Glutamatergic neuron (in vitro differentiated cells): ENCODE results near the gene FNDC11. TPM values are rescaled to one million over a fixed set of nuclear protein-coding genes. Genes with fewer than 3 reads are reported as not detected.

Source experiments
- DNase-seq: peaks from one replicate; pipeline ENCODE4 v3.0.0; 2022
- H3K27ac Mint-ChIP-seq: one replicate; pipeline ENCODE4 v1.8.0; 2020; ENCODE audit warnings: mild to moderate bottlenecking, mixed read lengths, inconsistent platforms; ENCODE audit not compliant: unreplicated experiment
- H3K27me3 Mint-ChIP-seq: one replicate; pipeline ENCODE4 v1.8.0; 2020; ENCODE audit warnings: mild to moderate bottlenecking, moderate library complexity, mixed read lengths, inconsistent platforms; ENCODE audit not compliant: unreplicated experiment
- H3K36me3 Mint-ChIP-seq: one replicate; pipeline ENCODE4 v1.8.0; 2020; ENCODE audit warnings: mild to moderate bottlenecking, mixed read lengths, inconsistent platforms; ENCODE audit not compliant: unreplicated experiment
- H3K4me1 Mint-ChIP-seq: one replicate; pipeline ENCODE4 v1.8.0; 2020; ENCODE audit warnings: mild to moderate bottlenecking, low read depth, mixed read lengths, inconsistent platforms; ENCODE audit not compliant: unreplicated experiment
- H3K4me3 Mint-ChIP-seq: one replicate; pipeline ENCODE4 v1.8.0; 2020; ENCODE audit warnings: mild to moderate bottlenecking, mixed read lengths, inconsistent platforms; ENCODE audit not compliant: unreplicated experiment
- H3K9me3 Mint-ChIP-seq: one replicate; pipeline ENCODE4 v1.8.0; 2020; ENCODE audit warnings: mild to moderate bottlenecking, moderate library complexity, mixed read lengths, inconsistent platforms; ENCODE audit not compliant: unreplicated experiment
- CTCF ChIP-seq: fragments of 200-600 bp; sonication (generic); IDR thresholded peaks from one replicate; pipeline ENCODE4 v1.5.0; 2021; ENCODE audit not compliant: partially characterized antibody, unreplicated experiment
- total RNA-seq: library from RNA; stranded (reverse); fragmentation: NEBNext Ultra II Directional; extraction: Animal tissue kit (Norgen Biotek cat#: 25700); gene quantifications from one replicate; pipeline ENCODE4 v1.2.1, GENCODE V29; 2021; ENCODE audit not compliant: unreplicated experiment

FNDC11 gene
- total RNA-seq, 1 donor from 2014 or later, result 9.3 TPM

GRCh38 chr20:63589261-63590217 lies 35.6 kb downstream of the FNDC11 start:
- H3K27ac Mint-ChIP-seq, result no peak overlapping the region
- peaks cover 2% of the 10 kb centered on the region for H3K9me3 Mint-ChIP-seq
- H3K4me3 Mint-ChIP-seq, result no peak overlapping the region
- no peak for DNase-seq
- TF ChIP-seq CTCF, result no peak
- H3K27me3 Mint-ChIP-seq, result peaks cover 4% of the 10 kb centered on the region
- no peaks in the 10 kb centered on the region for H3K36me3 Mint-ChIP-seq
- peaks cover 5% of the 10 kb centered on the region for H3K4me1 Mint-ChIP-seq

GRCh38 chr20:63590218-63591146 lies 36.5 kb downstream of the FNDC11 start:
- no peak for TF ChIP-seq CTCF
- H3K9me3 Mint-ChIP-seq, result peaks cover 2% of the 10 kb centered on the region
- H3K36me3 Mint-ChIP-seq, result no peaks in the 10 kb centered on the region
- no peak for DNase-seq
- H3K4me3 Mint-ChIP-seq, result no peak overlapping the region
- H3K27ac Mint-ChIP-seq, result no peak overlapping the region
- H3K27me3 Mint-ChIP-seq, result peaks cover 4% of the 10 kb centered on the region
- H3K4me1 Mint-ChIP-seq, result peaks cover 5% of the 10 kb centered on the region

DNA sequence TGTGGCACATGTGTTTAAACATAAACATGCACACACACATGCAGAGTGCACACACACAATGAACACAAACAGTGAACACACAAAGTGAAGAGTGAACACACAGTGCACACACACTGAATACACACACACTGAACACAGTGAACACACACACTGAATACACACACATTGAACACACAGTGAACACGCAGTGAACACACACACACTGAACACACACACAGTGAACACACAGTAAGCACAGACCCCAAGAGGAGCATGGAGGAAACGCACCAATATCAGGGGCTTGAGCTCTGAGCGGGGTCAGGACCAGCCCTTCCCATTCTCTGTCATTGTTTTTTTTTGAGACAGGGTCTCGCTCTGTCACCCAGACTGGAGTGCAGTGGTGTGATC lies 37.2 kb downstream of the FNDC11 start:
- TF ChIP-seq CTCF, result no peak
- H3K27ac Mint-ChIP-seq, result no peak overlapping the region
- no peak for DNase-seq
- H3K9me3 Mint-ChIP-seq, result peaks cover 2% of the 10 kb centered on the region
- H3K36me3 Mint-ChIP-seq, result no peaks in the 10 kb centered on the region
- H3K27me3 Mint-ChIP-seq, result peaks cover 2% of the 10 kb centered on the region
- H3K4me1 Mint-ChIP-seq, result peaks cover 5% of the 10 kb centered on the region
- H3K4me3 Mint-ChIP-seq, result no peak overlapping the region

DNA sequence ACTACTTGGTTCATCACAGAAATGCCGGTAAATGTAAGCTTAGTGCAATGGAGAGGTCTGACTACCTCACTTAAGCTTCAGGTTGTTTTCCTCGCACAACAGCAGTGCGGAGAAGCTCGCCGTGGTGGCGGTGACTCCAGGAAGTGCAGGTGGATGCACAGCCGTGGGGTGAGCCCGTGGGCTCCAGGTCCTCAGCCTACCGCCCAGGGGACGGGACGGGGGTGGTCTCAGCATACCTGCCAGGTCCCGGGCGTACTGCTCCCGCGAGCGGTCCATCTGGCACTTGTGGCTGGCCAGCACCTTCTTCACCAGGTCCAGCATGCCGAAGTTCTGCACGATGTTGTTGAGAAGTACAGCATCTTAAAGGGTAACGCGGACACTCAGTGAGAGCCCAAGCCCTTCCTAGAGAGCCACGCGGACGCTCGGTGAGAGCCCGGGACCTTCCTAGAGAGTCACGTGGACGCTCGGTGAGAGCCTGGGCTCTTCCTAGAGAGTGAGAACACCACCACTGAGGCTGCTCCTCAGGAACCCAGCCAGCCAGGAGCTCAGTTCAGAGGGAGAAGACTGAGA lies 37.9 kb downstream of the FNDC11 start:
- DNase-seq, result no peak
- H3K27ac Mint-ChIP-seq, result no peak overlapping the region
- H3K27me3 Mint-ChIP-seq, result peaks cover 2% of the 10 kb centered on the region
- H3K36me3 Mint-ChIP-seq, result no peaks in the 10 kb centered on the region
- H3K4me3 Mint-ChIP-seq, result no peak overlapping the region
- no peak for TF ChIP-seq CTCF
- peaks cover 5% of the 10 kb centered on the region for H3K4me1 Mint-ChIP-seq
- H3K9me3 Mint-ChIP-seq, result peaks cover 2% of the 10 kb centered on the region
